ENCODE data around the gene CRAMP1. TPM values are rescaled to one million over a fixed set of nuclear protein-coding genes. Genes with fewer than 3 reads are reported as not detected.

Gene CRAMP1
- total and polyA plus RNA-seq, 2 experiments from 2014 or later: 2.2 to 6.3 TPM

DNA sequence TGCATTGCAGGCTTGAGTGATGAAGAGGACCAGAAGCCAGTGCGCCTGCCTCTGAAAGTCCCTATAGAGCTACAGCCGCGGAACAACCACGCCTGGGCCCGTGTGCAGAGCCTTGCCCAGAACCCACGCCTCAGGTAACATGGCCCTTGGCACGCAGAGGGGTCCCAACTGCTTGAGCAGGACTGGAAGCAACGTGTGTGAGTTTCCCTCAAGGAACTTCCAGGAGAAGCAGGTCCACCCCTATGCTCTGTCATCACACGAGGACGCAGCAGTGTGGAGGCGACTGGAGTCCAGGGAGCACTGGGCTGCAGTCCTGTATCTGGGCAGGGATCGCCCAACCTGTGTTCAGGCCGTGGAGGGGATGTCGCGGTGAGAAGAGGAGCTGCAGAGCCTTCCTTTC is 40.9 kb downstream of the CRAMP1 start:
- peaks cover 19% of the 10 kb centered on the region; the same call in 1 of the 2 replicates for H3K36me3 ChIP-seq (ENCODE audit: low read depth)
- peaks cover 40% of the 10 kb centered on the region for H3K79me2 ChIP-seq (ENCODE audit: insufficient read depth)
- H3K9ac ChIP-seq: no peak overlapping the region
- H3K27me3 ChIP-seq (replicated peaks; ENCODE audit: insufficient read depth): no peaks in the 10 kb centered on the region
- H3K9me2 ChIP-seq (ENCODE audit: insufficient read depth): no peaks in the 10 kb centered on the region
- no peak overlapping the region for H3K4me3 ChIP-seq
- H3K27ac ChIP-seq: no peak overlapping the region
- TF ChIP-seq EZH2phosphoT487 (IDR thresholded peaks at IDR 0.05; ENCODE audit: insufficient read depth, low read depth) (no peak), EZH2 (IDR thresholded peaks at IDR 0.05; ENCODE audit: insufficient read depth, poor library complexity, severe bottlenecking) (no peak)
- H4K20me1 ChIP-seq (ENCODE audit: insufficient read depth): peaks cover 10% of the 10 kb centered on the region; the same call in 1 of the 2 replicates
- H2AFZ ChIP-seq: no peak overlapping the region
- no peak for DNase-seq
- no peaks in the 10 kb centered on the region for H3K9me3 ChIP-seq (ENCODE audit: low read depth)
- in situ Hi-C loops (cut with MboI): no loop called here
- H3F3A ChIP-seq (ENCODE audit: insufficient read depth): peaks cover 21% of the 10 kb centered on the region
- H3K4me2 ChIP-seq (ENCODE audit: unreplicated experiment): no peak overlapping the region
- peaks cover 7% of the 10 kb centered on the region; the same call in 1 of the 2 replicates for H3K4me1 ChIP-seq (ENCODE audit: insufficient read depth)
- 92 to 93% methylated on average over 15 of the region's 15 CpGs for WGBS, 2 experiments (ENCODE audit: low coverage in 1 of 2, low lambda C conversion rate in 2 of 2, missing lambda C conversion rate in 2 of 2)

DNA sequence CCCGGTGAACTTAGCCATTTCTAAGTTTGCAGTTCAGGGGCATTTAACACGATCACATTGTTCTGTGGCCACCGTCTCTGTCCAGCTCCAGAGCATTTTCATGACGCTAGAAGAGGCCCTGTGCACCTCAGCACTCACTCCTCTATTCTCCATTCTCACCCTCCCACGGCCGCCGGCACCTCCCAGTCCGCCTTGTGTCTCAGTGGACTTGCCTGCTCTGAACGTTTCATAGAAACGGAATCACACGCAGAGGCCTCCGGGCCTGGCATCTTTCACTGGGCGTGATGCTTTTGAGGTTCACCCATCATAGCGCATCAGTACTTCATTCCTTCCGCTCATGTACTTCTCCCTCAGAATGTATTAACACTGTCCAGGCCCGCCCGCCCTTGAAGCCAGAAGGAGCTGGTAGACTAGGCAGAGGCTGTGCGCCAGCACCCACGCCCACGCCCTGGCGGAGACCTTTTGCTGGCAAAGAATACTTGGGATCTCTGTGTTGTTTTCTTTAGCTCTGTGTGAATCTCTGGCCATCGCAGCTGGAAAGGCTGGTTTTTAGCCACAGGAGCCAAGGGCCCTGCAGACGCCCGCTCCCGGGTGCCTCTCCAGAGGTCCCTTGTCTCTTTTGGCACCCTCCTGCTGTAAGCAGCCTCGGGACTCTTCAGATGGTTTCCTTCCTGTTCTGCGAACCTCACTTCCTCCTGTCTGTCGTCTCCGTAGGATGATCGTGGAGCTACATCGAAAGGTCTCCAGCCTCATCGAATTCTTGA is 42.5 kb downstream of the CRAMP1 start:
- no peak overlapping the region for H3K4me3 ChIP-seq
- no peak overlapping the region for H3K27ac ChIP-seq
- WGBS, 2 experiments (ENCODE audit: low coverage in 1 of 2, low lambda C conversion rate in 2 of 2, missing lambda C conversion rate in 2 of 2): 87 to 89% methylated on average over 32 of the region's 32 CpGs
- peaks cover 10% of the 10 kb centered on the region; the same call in 1 of the 2 replicates for H4K20me1 ChIP-seq (ENCODE audit: insufficient read depth)
- DNase-seq: no peak
- H3K27me3 ChIP-seq (replicated peaks; ENCODE audit: insufficient read depth): no peaks in the 10 kb centered on the region
- H2AFZ ChIP-seq: no peak overlapping the region
- H3K79me2 ChIP-seq (ENCODE audit: insufficient read depth): peaks cover 23% of the 10 kb centered on the region
- peaks cover 21% of the 10 kb centered on the region for H3F3A ChIP-seq (ENCODE audit: insufficient read depth)
- H3K9ac ChIP-seq: no peak overlapping the region
- peaks cover 7% of the 10 kb centered on the region; the same call in 1 of the 2 replicates for H3K4me1 ChIP-seq (ENCODE audit: insufficient read depth)
- in situ Hi-C loops (cut with MboI): no loop called here
- H3K9me2 ChIP-seq (ENCODE audit: insufficient read depth): no peaks in the 10 kb centered on the region
- peaks cover 26% of the 10 kb centered on the region; the same call in 1 of the 2 replicates for H3K36me3 ChIP-seq (ENCODE audit: low read depth)
- H3K4me2 ChIP-seq (ENCODE audit: unreplicated experiment): no peak overlapping the region
- no peaks in the 10 kb centered on the region for H3K9me3 ChIP-seq (ENCODE audit: low read depth)
- TF ChIP-seq EZH2 (IDR thresholded peaks at IDR 0.05; ENCODE audit: insufficient read depth, poor library complexity, severe bottlenecking) (no peak), EZH2phosphoT487 (IDR thresholded peaks at IDR 0.05; ENCODE audit: insufficient read depth, low read depth) (no peak)

DNA sequence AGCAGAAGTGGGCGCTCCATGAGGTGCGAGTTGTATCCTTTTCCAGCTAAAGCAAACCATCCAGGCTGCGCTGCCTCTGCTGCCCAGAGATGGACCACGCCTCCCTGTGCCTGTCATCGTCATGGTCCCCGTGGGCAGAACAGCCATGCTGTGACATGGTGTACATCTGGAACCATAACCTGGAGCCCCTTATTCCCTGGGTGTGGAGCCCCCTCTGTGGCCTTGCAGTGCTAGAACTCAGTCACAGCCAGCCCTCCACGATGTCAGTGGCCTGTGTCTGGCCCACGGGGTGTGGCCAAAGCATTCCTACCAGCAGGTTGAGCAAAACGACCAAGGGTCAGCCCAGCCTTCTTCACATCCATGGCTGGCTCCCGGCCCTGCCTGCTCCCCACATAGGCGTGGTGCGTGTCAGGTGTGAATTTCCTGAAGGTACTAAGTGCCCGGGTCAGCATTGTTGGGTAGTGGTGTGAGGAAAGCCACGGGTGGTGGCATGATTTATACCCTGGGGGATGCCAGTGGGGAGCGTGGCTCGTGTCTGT is 43.2 kb downstream of the CRAMP1 start:
- H3K9ac ChIP-seq: no peak overlapping the region
- in situ Hi-C loops (cut with MboI): no loop called here
- no peak overlapping the region for H2AFZ ChIP-seq
- no peak overlapping the region for H3K27ac ChIP-seq
- H3K4me2 ChIP-seq (ENCODE audit: unreplicated experiment): no peak overlapping the region
- 87 to 89% methylated on average over 16 of the region's 16 CpGs for WGBS, 2 experiments (ENCODE audit: low coverage in 1 of 2, low lambda C conversion rate in 2 of 2, missing lambda C conversion rate in 2 of 2)
- no peaks in the 10 kb centered on the region for H3K9me3 ChIP-seq (ENCODE audit: low read depth)
- no peaks in the 10 kb centered on the region for H3K9me2 ChIP-seq (ENCODE audit: insufficient read depth)
- peaks cover 17% of the 10 kb centered on the region for H3K79me2 ChIP-seq (ENCODE audit: insufficient read depth)
- no peak overlapping the region for H3K4me3 ChIP-seq
- H3K4me1 ChIP-seq (ENCODE audit: insufficient read depth): peaks cover 2% of the 10 kb centered on the region; the same call in 1 of the 2 replicates
- no peak for TF ChIP-seq EZH2phosphoT487 (IDR thresholded peaks at IDR 0.05; ENCODE audit: insufficient read depth, low read depth)
- no peak for TF ChIP-seq EZH2 (IDR thresholded peaks at IDR 0.05; ENCODE audit: insufficient read depth, poor library complexity, severe bottlenecking)
- peaks cover 31% of the 10 kb centered on the region; the same call in 1 of the 2 replicates for H3K36me3 ChIP-seq (ENCODE audit: low read depth)
- peaks cover 9% of the 10 kb centered on the region; the same call in 1 of the 2 replicates for H4K20me1 ChIP-seq (ENCODE audit: insufficient read depth)
- H3F3A ChIP-seq (ENCODE audit: insufficient read depth): peaks cover 14% of the 10 kb centered on the region
- H3K27me3 ChIP-seq (replicated peaks; ENCODE audit: insufficient read depth): no peaks in the 10 kb centered on the region
- no peak for DNase-seq

DNA sequence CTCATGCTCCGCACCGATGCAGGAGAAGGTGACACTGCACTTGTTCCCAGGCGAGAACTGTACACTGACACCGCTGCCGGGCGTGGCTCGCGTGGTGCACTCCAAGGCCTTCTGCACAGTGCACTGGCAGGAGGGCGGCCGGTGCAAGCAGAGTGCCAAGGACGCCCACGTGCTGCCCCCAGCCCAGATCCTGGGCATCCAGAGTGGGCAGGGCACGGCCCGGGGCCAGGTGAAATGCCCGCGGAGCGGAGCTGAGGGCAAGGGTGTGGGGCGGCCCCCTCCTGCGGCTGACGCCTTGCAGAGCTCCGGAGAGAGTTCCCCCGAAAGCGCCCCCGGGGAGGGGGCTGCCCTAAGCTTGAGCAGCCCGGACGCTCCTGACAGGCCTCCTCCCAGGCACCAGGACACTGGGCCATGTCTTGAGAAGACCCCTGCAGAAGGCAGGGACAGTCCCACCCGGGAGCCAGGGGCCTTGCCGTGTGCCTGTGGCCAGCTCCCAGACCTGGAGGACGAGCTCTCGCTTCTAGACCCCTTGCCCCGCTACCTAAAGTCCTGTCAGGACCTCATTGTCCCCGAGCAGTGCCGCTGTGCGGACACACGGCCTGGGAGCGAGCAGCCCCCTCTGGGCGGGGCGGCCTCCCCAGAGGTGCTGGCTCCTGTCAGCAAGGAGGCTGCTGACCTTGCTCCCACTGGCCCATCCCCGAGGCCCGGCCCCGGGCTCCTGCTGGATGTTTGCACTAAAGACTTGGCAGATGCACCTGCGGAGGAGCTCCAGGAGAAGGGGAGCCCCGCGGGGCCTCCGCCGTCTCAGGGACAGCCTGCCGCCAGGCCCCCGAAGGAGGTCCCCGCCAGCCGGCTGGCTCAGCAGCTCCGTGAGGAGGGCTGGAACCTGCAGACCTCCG is 44.0 kb downstream of the CRAMP1 start:
- 93 to 95% methylated on average over 46 to 51 of the region's 52 CpGs for WGBS, 2 experiments (ENCODE audit: low coverage in 1 of 2, low lambda C conversion rate in 2 of 2, missing lambda C conversion rate in 2 of 2)
- Histone ChIP-seq H4K20me1 (ENCODE audit: insufficient read depth) (peaks cover under 1% of the 10 kb centered on the region; the same call in 1 of the 2 replicates), H3K36me3 (ENCODE audit: low read depth) (peaks cover 27% of the 10 kb centered on the region; the same call in 1 of the 2 replicates), H3K9me2 (ENCODE audit: insufficient read depth) (no peaks in the 10 kb centered on the region), H2AFZ (no peak overlapping the region), H3F3A (ENCODE audit: insufficient read depth) (peaks cover 6% of the 10 kb centered on the region), H3K79me2 (ENCODE audit: insufficient read depth) (peaks cover 8% of the 10 kb centered on the region; the same call in 1 of the 2 replicates), H3K4me3 (no peak overlapping the region), H3K9me3 (ENCODE audit: low read depth) (no peaks in the 10 kb centered on the region), H3K27ac (no peak overlapping the region), H3K9ac (no peak overlapping the region), H3K4me1 (ENCODE audit: insufficient read depth) (no peaks in the 10 kb centered on the region), H3K4me2 (ENCODE audit: unreplicated experiment) (no peak overlapping the region), H3K27me3 (replicated peaks; ENCODE audit: insufficient read depth) (no peaks in the 10 kb centered on the region)
- in situ Hi-C loops (cut with MboI): no loop called here
- no peak for DNase-seq
- no peak for TF ChIP-seq EZH2 (IDR thresholded peaks at IDR 0.05; ENCODE audit: insufficient read depth, poor library complexity, severe bottlenecking)
- TF ChIP-seq EZH2phosphoT487 (IDR thresholded peaks at IDR 0.05; ENCODE audit: insufficient read depth, low read depth): no peak

All from GM23248 (cell line).